NCI-H1105 treated with DMSO at 0.1 percent for 48 hours (cell line): ENCODE results near the gene RITA1.

ENCODE experiments used
- DNase-seq: peaks from one replicate; lab custom pipeline; 2025; lab: John Stamatoyannopoulos, UW

RITA1 gene

GRCh38 chr12:113230315-113231234 lies 45.1 kb downstream of the RITA1 start:
- no peak for DNase-seq

- DNase-seq = no peak
Measured at GRCh38 chr12:113231235-113232088, 45.9 kb downstream of the RITA1 start.

GRCh38 chr12:113232089-113232839 lies 46.7 kb downstream of the RITA1 start:
- DNase-seq = no peak

GRCh38 chr12:113232840-113233585 lies 47.5 kb downstream of the RITA1 start:
- peak; percentile 94 for DNase-seq

- DNase-seq = no peak
Measured at GRCh38 chr12:113233967-113234366, 48.4 kb downstream of the RITA1 start.

- DNase-seq = no peak
Measured at GRCh38 chr12:113234483-113234882, 49.0 kb downstream of the RITA1 start.

GRCh38 chr12:113235976-113236375 lies 50.5 kb downstream of the RITA1 start:
- no peak for DNase-seq

GRCh38 chr12:113236539-113237399 lies 51.2 kb downstream of the RITA1 start:
- no peak for DNase-seq

- no peak for DNase-seq
Measured at GRCh38 chr12:113237748-113238147, 52.2 kb downstream of the RITA1 start.

GRCh38 chr12:113238309-113238708 lies 52.8 kb downstream of the RITA1 start:
- DNase-seq = no peak

- no peak for DNase-seq
Measured at GRCh38 chr12:113239288-113239771, 53.8 kb downstream of the RITA1 start.

- peak; percentile 6 for DNase-seq
Measured at GRCh38 chr12:113239811-113240331, 54.4 kb downstream of the RITA1 start.

GRCh38 chr12:113240395-113240794 lies 54.9 kb downstream of the RITA1 start:
- DNase-seq = no peak

GRCh38 chr12:113241191-113242025 lies 55.9 kb downstream of the RITA1 start:
- DNase-seq = peak; percentile 83
